Measurements from ENCODE around the gene USP17L26. TPM values are rescaled to one million over a fixed set of nuclear protein-coding genes. Genes with fewer than 3 reads are reported as not detected.
"Not testable (repeated sequence)": the region's sequence is repeated elsewhere in the genome, so short reads cannot be mapped to it uniquely, and the experiment has no call there.

The USP17L26 gene
- total and polyA plus RNA-seq, 4 donors, result not detected

DNA sequence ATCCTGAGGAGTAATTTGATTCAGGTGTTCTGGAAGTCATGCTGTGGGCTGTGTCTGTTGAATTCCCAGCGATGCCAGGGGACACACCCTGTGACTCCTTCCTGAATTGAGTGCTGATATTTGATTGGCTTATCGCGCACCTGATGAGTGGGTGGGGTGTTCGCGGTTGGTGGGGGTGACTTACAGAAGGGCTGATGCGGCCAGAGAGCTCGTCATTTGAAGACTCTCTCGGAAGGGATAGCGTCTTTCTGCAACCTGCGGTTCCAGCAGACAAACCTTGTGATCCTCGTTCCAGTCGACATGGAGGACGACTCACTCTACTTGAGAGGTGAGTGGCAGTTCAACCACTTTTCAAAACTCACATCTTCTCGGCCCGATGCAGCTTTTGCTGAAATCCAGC is 18.9 kb downstream of the USP17L26 start, which contains the start of gene USP17L29:
Gene USP17L29, plus strand, starts transcription at position 301 of the 400 bp plus-strand sequence. Its CDS starts 0 bp downstream, at position 301.
- ATAC-seq (ENCODE audit: low FRiP score); H3K27ac ChIP-seq (ENCODE audit: low read depth in 1 of 2, low read length in 2 of 2); H3K4me3 ChIP-seq (ENCODE audit: low read length in 2 of 2); DNase-seq; H3K27me3 ChIP-seq (ENCODE audit: control insufficient read depth in 1 of 2, insufficient read depth in 2 of 2, low read length in 1 of 2); H3K9me3 ChIP-seq (ENCODE audit: control insufficient read depth, low read length); H3K4me1 ChIP-seq (ENCODE audit: control insufficient read depth in 1 of 2, insufficient read depth in 2 of 2, low read length in 2 of 2); H3K36me3 ChIP-seq (ENCODE audit: control insufficient read depth in 1 of 2, insufficient read depth in 2 of 2, low read length in 1 of 2); intact Hi-C loops (cut with DNase I): not testable (repeated sequence)
- no CpG with 5 or more reads among the region's 15 CpGs for WGBS, 2 donors

DNA sequence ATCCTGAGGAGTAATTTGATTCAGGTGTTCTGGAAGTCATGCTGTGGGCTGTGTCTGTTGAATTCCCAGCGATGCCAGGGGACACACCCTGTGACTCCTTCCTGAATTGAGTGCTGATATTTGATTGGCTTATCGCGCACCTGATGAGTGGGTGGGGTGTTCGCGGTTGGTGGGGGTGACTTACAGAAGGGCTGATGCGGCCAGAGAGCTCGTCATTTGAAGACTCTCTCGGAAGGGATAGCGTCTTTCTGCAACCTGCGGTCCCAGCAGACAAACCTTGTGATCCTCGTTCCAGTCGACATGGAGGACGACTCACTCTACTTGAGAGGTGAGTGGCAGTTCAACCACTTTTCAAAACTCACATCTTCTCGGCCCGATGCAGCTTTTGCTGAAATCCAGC is 28.4 kb downstream of the USP17L26 start, which contains the start of gene USP17L30:
Gene USP17L30, plus strand, starts transcription at position 301 of the 400 bp plus-strand sequence. Its CDS starts 0 bp downstream, at position 301.
- H3K27me3 ChIP-seq (ENCODE audit: control insufficient read depth in 1 of 2, insufficient read depth in 2 of 2, low read length in 1 of 2); H3K4me1 ChIP-seq (ENCODE audit: control insufficient read depth in 1 of 2, insufficient read depth in 2 of 2, low read length in 2 of 2); H3K27ac ChIP-seq (ENCODE audit: low read depth in 1 of 2, low read length in 2 of 2); DNase-seq; intact Hi-C loops (cut with DNase I); H3K36me3 ChIP-seq (ENCODE audit: control insufficient read depth in 1 of 2, insufficient read depth in 2 of 2, low read length in 1 of 2); ATAC-seq (ENCODE audit: low FRiP score); H3K4me3 ChIP-seq (ENCODE audit: low read length in 2 of 2); H3K9me3 ChIP-seq (ENCODE audit: control insufficient read depth, low read length): not testable (repeated sequence)
- no CpG with 5 or more reads among the region's 15 CpGs for whole genome bisulfite sequencing, 2 donors

DNA sequence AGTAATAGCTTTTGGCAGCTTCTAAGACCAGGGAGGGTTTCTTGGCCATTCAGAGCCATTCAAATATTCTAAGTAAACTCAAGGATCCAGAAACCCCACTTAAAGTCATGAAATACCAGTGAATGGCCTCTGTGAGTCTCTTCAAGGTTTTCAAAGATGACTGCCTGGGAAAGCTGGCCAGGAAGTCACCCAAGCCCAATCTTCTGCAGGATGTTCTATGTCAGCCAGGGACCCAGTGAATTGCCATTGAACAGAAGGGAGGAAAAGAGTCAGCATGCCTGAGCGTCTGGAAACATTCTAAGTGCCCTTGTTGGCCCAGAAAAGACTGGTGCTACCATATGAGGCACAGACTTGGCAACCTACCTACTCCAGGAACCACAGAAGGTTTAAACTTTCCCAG is 45.4 kb downstream of the USP17L26 start:
- H3K27ac ChIP-seq (ENCODE audit: low read depth in 1 of 2, low read length in 2 of 2); ATAC-seq (ENCODE audit: low FRiP score); intact Hi-C loops (cut with DNase I); H3K4me1 ChIP-seq (ENCODE audit: control insufficient read depth in 1 of 2, insufficient read depth in 2 of 2, low read length in 2 of 2); H3K36me3 ChIP-seq (ENCODE audit: control insufficient read depth in 1 of 2, insufficient read depth in 2 of 2, low read length in 1 of 2); H3K4me3 ChIP-seq (ENCODE audit: low read length in 2 of 2); H3K9me3 ChIP-seq (ENCODE audit: control insufficient read depth, low read length); H3K27me3 ChIP-seq (ENCODE audit: control insufficient read depth in 1 of 2, insufficient read depth in 2 of 2, low read length in 1 of 2); DNase-seq: not testable (repeated sequence)
- WGBS, 2 donors, result 0 to 12% methylated on average over 1 of the region's 1 CpG

DNA sequence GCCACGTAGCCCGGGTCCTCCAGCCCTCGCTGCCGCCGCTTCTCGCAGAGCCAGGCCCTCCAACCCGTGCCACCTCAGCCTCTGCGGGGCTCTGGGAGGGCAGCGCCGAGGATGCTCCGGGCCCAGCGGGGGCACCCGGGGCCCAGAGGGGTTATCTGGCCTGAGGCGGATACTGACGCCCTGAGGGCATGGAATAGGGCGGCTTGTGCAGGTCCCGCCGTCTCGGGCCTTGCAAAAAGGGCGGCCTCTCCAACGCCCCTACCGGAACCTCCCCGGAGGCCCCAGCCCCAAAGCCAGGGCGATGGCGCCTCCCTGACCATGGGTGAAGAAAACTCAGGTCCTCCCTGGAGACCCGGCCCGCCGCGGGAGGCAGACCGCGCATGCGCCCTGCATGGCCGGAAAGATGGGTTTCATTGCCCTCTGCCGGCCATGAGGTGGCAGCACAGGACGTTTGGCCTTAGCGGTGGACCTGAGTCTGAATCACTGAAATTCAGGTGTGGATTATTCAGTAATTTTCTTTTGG is 46.6 kb downstream of the USP17L26 start:
- peak; percentile 58 to 69 for DNase-seq
- intact Hi-C loops (cut with DNase I); H3K27me3 ChIP-seq (ENCODE audit: control insufficient read depth in 1 of 2, insufficient read depth in 2 of 2, low read length in 1 of 2); H3K4me1 ChIP-seq (ENCODE audit: control insufficient read depth in 1 of 2, insufficient read depth in 2 of 2, low read length in 2 of 2); H3K27ac ChIP-seq (ENCODE audit: low read depth in 1 of 2, low read length in 2 of 2); H3K9me3 ChIP-seq (ENCODE audit: control insufficient read depth, low read length); ATAC-seq (ENCODE audit: low FRiP score); H3K4me3 ChIP-seq (ENCODE audit: low read length in 2 of 2); H3K36me3 ChIP-seq (ENCODE audit: control insufficient read depth in 1 of 2, insufficient read depth in 2 of 2, low read length in 1 of 2): not testable (repeated sequence)
- WGBS, 2 donors, result 29 to 30% methylated on average over 26 to 36 of the region's 36 CpGs

DNA sequence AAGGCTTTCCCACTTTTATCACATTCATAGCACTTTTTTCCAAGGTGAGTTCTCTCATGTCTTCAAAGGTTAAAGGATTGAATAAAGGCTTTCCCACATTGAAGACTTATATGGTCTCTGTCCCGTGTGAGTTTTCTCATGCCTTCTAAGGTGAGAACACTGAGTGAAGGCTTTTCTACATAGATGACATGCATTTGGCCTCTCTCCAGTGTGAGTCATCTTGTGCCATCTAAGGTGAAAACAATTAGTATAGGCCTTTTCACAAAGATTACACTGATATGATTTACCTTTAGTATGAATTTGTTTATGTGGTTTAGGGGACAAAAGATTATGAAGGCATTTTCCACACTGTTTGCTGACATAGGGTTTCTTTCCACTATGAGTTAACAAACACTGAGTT is 49.7 kb downstream of the USP17L26 start:
- ATAC-seq (ENCODE audit: low FRiP score) (no peak), DNase-seq (no peak)
- intact Hi-C loops (cut with DNase I), result no loop called here
- Histone ChIP-seq H3K27me3 (ENCODE audit: control insufficient read depth in 1 of 2, insufficient read depth in 2 of 2, low read length in 1 of 2) (no peaks in the 10 kb centered on the region), H3K4me1 (ENCODE audit: control insufficient read depth in 1 of 2, insufficient read depth in 2 of 2, low read length in 2 of 2) (no peaks in the 10 kb centered on the region), H3K27ac (ENCODE audit: low read depth in 1 of 2, low read length in 2 of 2) (no peak overlapping the region), H3K9me3 (ENCODE audit: control insufficient read depth, low read length) (no peaks in the 10 kb centered on the region), H3K36me3 (ENCODE audit: control insufficient read depth in 1 of 2, insufficient read depth in 2 of 2, low read length in 1 of 2) (no peaks in the 10 kb centered on the region), H3K4me3 (ENCODE audit: low read length in 2 of 2) (no peak overlapping the region)
- WGBS, 2 donors, result 65 to 74% methylated on average over 1 of the region's 1 CpG

Other genes starting within 250 kb of the USP17L26 start
- not detected for gene FAM90A26, start 164.2 kb upstream of the USP17L26 start, total RNA-seq
- gene FAM90A26, start 164.2 kb upstream of the USP17L26 start, polyA plus RNA-seq, result not detected
- gene USP17L10, start 124.0 kb upstream of the USP17L26 start, total RNA-seq, result not detected
- gene USP17L10, start 124.0 kb upstream of the USP17L26 start, polyA plus RNA-seq, result not detected
- not detected for gene USP17L11, start 119.3 kb upstream of the USP17L26 start, total RNA-seq
- not detected for gene USP17L11, start 119.3 kb upstream of the USP17L26 start, polyA plus RNA-seq
- gene USP17L12, start 114.5 kb upstream of the USP17L26 start, total RNA-seq, result not detected
- not detected for gene USP17L12, start 114.5 kb upstream of the USP17L26 start, polyA plus RNA-seq
- not detected for gene USP17L13, start 109.8 kb upstream of the USP17L26 start, total RNA-seq
- gene USP17L13, start 109.8 kb upstream of the USP17L26 start, polyA plus RNA-seq, result not detected
- not detected for gene USP17L15, start 100.3 kb upstream of the USP17L26 start, total RNA-seq
- gene USP17L15, start 100.3 kb upstream of the USP17L26 start, polyA plus RNA-seq, result not detected
- not detected for gene USP17L17, start 90.8 kb upstream of the USP17L26 start, total RNA-seq
- gene USP17L17, start 90.8 kb upstream of the USP17L26 start, polyA plus RNA-seq, result not detected
- not detected for gene USP17L18, start 86.0 kb upstream of the USP17L26 start, total RNA-seq
- not detected for gene USP17L18, start 86.0 kb upstream of the USP17L26 start, polyA plus RNA-seq
- not detected for gene USP17L19, start 81.3 kb upstream of the USP17L26 start, total RNA-seq
- not detected for gene USP17L19, start 81.3 kb upstream of the USP17L26 start, polyA plus RNA-seq
- gene USP17L20, start 76.5 kb upstream of the USP17L26 start, total RNA-seq, result not detected
- not detected for gene USP17L20, start 76.5 kb upstream of the USP17L26 start, polyA plus RNA-seq
- not detected for gene USP17L21, start 71.8 kb upstream of the USP17L26 start, total RNA-seq
- gene USP17L21, start 71.8 kb upstream of the USP17L26 start, polyA plus RNA-seq, result not detected
- not detected for gene USP17L22, start 67.0 kb upstream of the USP17L26 start, total RNA-seq
- gene USP17L22, start 67.0 kb upstream of the USP17L26 start, polyA plus RNA-seq, result not detected
- gene USP17L24, start 9.5 kb upstream of the USP17L26 start, total RNA-seq, result not detected
- gene USP17L24, start 9.5 kb upstream of the USP17L26 start, polyA plus RNA-seq, result not detected
- gene USP17L25, start 4.7 kb upstream of the USP17L26 start, total RNA-seq, result not detected
- gene USP17L25, start 4.7 kb upstream of the USP17L26 start, polyA plus RNA-seq, result not detected
- gene USP17L5, start 4.7 kb downstream of the USP17L26 start, total RNA-seq, result not detected
- gene USP17L5, start 4.7 kb downstream of the USP17L26 start, polyA plus RNA-seq, result not detected
- not detected for gene USP17L27, start 9.5 kb downstream of the USP17L26 start, total RNA-seq
- gene USP17L27, start 9.5 kb downstream of the USP17L26 start, polyA plus RNA-seq, result not detected
- not detected for gene USP17L28, start 14.2 kb downstream of the USP17L26 start, total RNA-seq
- not detected for gene USP17L28, start 14.2 kb downstream of the USP17L26 start, polyA plus RNA-seq
- gene USP17L29, start 19.0 kb downstream of the USP17L26 start, total RNA-seq, result not detected
- gene USP17L29, start 19.0 kb downstream of the USP17L26 start, polyA plus RNA-seq, result not detected
- not detected for gene USP17L30, start 28.5 kb downstream of the USP17L26 start, total RNA-seq
- not detected for gene USP17L30, start 28.5 kb downstream of the USP17L26 start, polyA plus RNA-seq
- gene DEFB131A, start 109.8 kb downstream of the USP17L26 start, total RNA-seq, result not detected
- gene DEFB131A, start 109.8 kb downstream of the USP17L26 start, polyA plus RNA-seq, result not detected

Measured in aorta (tissue), 5 donors.